RWPE2 (cell line): ENCODE data around the gene CITED2.

Source experiments
- ATAC-seq: fragments of 200-7000 bp; cut with Tn5 transposase; 3 replicates; pipeline ENCODE4 v1.9.1; 2021; ENCODE audit warnings: low read depth
- DNase-seq: peaks from one replicate; pipeline ENCODE4 v3.0.0-alpha.2; 2020; ENCODE audit warnings: low spot score
- H3K27ac ChIP-seq: fragments of 450-650 bp; 2 replicates; pipeline ENCODE4 v1.5.1; 2017; ENCODE audit warnings: mild to moderate bottlenecking; ENCODE audit not compliant: poor library complexity, severe bottlenecking
- H3K27me3 ChIP-seq: fragments of 250-450 bp; sonication (Bioruptor Pico); 2 replicates; pipeline ENCODE4 v1.5.1; 2021; ENCODE audit warnings: mild to moderate bottlenecking, moderate library complexity; ENCODE audit not compliant: insufficient read depth, poor library complexity, severe bottlenecking
- H3K36me3 ChIP-seq: fragments of 250-450 bp; sonication (Bioruptor Pico); 2 replicates; pipeline ENCODE4 v1.5.1; 2020; ENCODE audit warnings: low read depth, mild to moderate bottlenecking, moderate library complexity
- H3K4me1 ChIP-seq: fragments of 250-450 bp; sonication (Bioruptor Pico); 2 replicates; pipeline ENCODE4 v1.5.1; 2021; ENCODE audit warnings: mild to moderate bottlenecking, moderate library complexity; ENCODE audit not compliant: insufficient read depth, poor library complexity, severe bottlenecking
- H3K4me3 ChIP-seq: fragments of 250-450 bp; sonication (Bioruptor Pico); 2 replicates; pipeline ENCODE4 v1.5.1; 2021; ENCODE audit warnings: mild to moderate bottlenecking, moderate library complexity; ENCODE audit not compliant: severe bottlenecking
- H3K9me3 ChIP-seq: fragments of 250-450 bp; sonication (Bioruptor Pico); 2 replicates; pipeline ENCODE4 v1.5.1; 2021; ENCODE audit warnings: mild to moderate bottlenecking, moderate library complexity; ENCODE audit not compliant: severe bottlenecking
- CTCF ChIP-seq: fragments of 450-650 bp; IDR thresholded peaks from one replicate; pipeline ENCODE4 v1.5.1; 2017; ENCODE audit warnings: mild to moderate bottlenecking, moderate library complexity; ENCODE audit not compliant: poor library complexity, severe bottlenecking

CITED2 gene

GRCh38 chr6:139406577-139407343 lies 32.3 kb upstream of the CITED2 start:
- no peak for TF ChIP-seq CTCF
- ATAC-seq (no peak), DNase-seq (no peak)
- Histone ChIP-seq H3K36me3 (no peaks in the 10 kb centered on the region), H3K27me3 (no peaks in the 10 kb centered on the region), H3K27ac (peak overlapping the region; percentile 48), H3K4me3 (no peak overlapping the region), H3K9me3 (no peaks in the 10 kb centered on the region), H3K4me1 (peaks cover 15% of the 10 kb centered on the region)

- DNase-seq: no peak
- H3K4me3 ChIP-seq: no peak overlapping the region
- no peaks in the 10 kb centered on the region for H3K9me3 ChIP-seq
- peaks cover 5% of the 10 kb centered on the region for H3K4me1 ChIP-seq
- no peak for ATAC-seq
- TF ChIP-seq CTCF: no peak
- H3K36me3 ChIP-seq: no peaks in the 10 kb centered on the region
- H3K27ac ChIP-seq: no peak overlapping the region
- no peaks in the 10 kb centered on the region for H3K27me3 ChIP-seq
Measured at GRCh38 chr6:139402876-139403386, 28.5 kb upstream of the CITED2 start.

DNA sequence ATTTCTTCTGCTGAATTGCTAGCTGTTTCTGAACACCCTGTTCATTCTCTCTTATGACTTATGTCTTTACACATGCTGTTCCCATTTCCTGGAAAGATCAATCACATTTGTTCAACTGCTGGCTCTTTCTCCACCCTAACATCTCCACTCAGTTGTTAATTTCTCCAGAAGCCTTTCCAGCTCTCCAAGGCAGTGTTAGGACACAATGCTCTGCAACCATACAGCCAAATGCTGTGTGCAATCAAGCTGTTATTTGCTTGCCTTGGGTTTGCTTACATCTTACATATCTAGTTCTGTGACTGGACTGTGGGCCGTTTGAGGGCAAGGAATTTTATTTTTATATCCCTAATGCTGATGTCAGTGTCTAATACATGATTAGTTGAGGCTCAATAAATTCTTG lies 24.2 kb upstream of the CITED2 start:
- DNase-seq (no peak), ATAC-seq (no peak)
- TF ChIP-seq CTCF: no peak
- no peaks in the 10 kb centered on the region for H3K36me3 ChIP-seq
- no peaks in the 10 kb centered on the region for H3K27me3 ChIP-seq
- H3K27ac ChIP-seq: no peak overlapping the region
- H3K4me3 ChIP-seq: no peak overlapping the region
- no peaks in the 10 kb centered on the region for H3K4me1 ChIP-seq
- H3K9me3 ChIP-seq: no peaks in the 10 kb centered on the region

DNA sequence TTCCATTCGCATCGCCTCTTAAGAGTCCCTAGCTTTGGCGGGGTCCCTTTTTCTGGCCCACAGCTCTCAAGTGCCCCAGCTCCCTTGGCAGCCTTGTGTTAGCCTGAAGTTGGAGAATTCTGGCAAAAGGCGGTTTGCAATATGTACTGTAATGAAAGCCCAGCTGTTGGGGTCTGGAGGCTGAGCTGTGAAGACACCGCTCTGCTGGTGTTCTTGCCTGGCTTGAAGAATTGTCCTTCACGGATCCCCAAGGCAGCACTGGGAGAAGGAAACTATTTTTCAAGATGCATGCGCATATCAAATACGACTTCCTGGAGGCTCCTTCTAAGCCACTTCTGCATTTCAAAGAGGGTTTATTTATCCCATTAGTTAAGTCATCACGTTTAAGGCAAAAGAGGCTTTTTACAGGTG lies 21.4 kb upstream of the CITED2 start:
- DNase-seq: no peak
- TF ChIP-seq CTCF: no peak
- ATAC-seq: no peak
- no peak overlapping the region for H3K4me3 ChIP-seq
- H3K27me3 ChIP-seq: no peaks in the 10 kb centered on the region
- no peaks in the 10 kb centered on the region for H3K36me3 ChIP-seq
- H3K27ac ChIP-seq: no peak overlapping the region
- H3K9me3 ChIP-seq: no peaks in the 10 kb centered on the region
- no peaks in the 10 kb centered on the region for H3K4me1 ChIP-seq

GRCh38 chr6:139395371-139395770 lies 20.9 kb upstream of the CITED2 start:
- Histone ChIP-seq H3K9me3 (no peaks in the 10 kb centered on the region), H3K27ac (no peak overlapping the region), H3K4me3 (no peak overlapping the region), H3K27me3 (no peaks in the 10 kb centered on the region), H3K36me3 (no peaks in the 10 kb centered on the region), H3K4me1 (no peaks in the 10 kb centered on the region)
- DNase-seq (no peak), ATAC-seq (no peak)
- no peak for TF ChIP-seq CTCF
